Mesenchymal stem cell (in vitro differentiated cells and primary cell): ENCODE measurements around the gene BCL2L11.

ENCODE experiments used
- DNase-seq: peaks from one replicate; pipeline ENCODE4 v3.0.0-alpha.2; 2013
- H2AFZ ChIP-seq: one replicate; pipeline ENCODE4 v1.6.1; 2013; ENCODE audit warnings: low read depth, mild to moderate bottlenecking, control low read depth, inconsistent platforms, low read length, moderate library complexity
- H2AK5ac ChIP-seq: 2 replicates; pipeline ENCODE4 v1.6.1; 2013; ENCODE audit warnings: low read length, moderate library complexity, mild to moderate bottlenecking, inconsistent platforms; ENCODE audit not compliant: severe bottlenecking
- H2BK120ac ChIP-seq: one replicate; pipeline ENCODE4 v1.6.1; 2013; ENCODE audit warnings: low read depth, mild to moderate bottlenecking, inconsistent platforms, low read length, moderate library complexity
- H2BK12ac ChIP-seq, 2 experiments: one replicate each; pipeline ENCODE4 v1.6.1; 2013; ENCODE audit warnings: inconsistent platforms in 2 of 2, low read length in 2 of 2, mild to moderate bottlenecking in 2 of 2, moderate library complexity in 2 of 2, control low read depth in 1 of 2
- H2BK15ac ChIP-seq: one replicate; pipeline ENCODE4 v1.6.1; 2013; ENCODE audit warnings: mild to moderate bottlenecking, low read depth, inconsistent platforms; ENCODE audit not compliant: poor library complexity, severe bottlenecking
- H2BK5ac ChIP-seq: 2 replicates; pipeline ENCODE4 v1.6.1; 2013; ENCODE audit warnings: low read depth, mild to moderate bottlenecking, low read length, control low read depth, inconsistent platforms; ENCODE audit not compliant: poor library complexity, severe bottlenecking
- H3K14ac ChIP-seq, 2 experiments: one replicate each; pipeline ENCODE4 v1.6.1; 2013; ENCODE audit warnings: inconsistent platforms in 2 of 2, low read length in 2 of 2, control low read depth in 1 of 2, mild to moderate bottlenecking in 1 of 2, moderate library complexity in 1 of 2
- H3K18ac ChIP-seq, 2 experiments: one replicate each; pipeline ENCODE4 v1.6.1; 2013; ENCODE audit warnings: inconsistent platforms in 2 of 2, low read length in 2 of 2, control low read depth in 1 of 2, low read depth in 1 of 2, mild to moderate bottlenecking in 1 of 2
- H3K23ac ChIP-seq, 2 experiments: one replicate each; pipeline ENCODE4 v1.6.1; 2013; ENCODE audit warnings: inconsistent platforms in 2 of 2, low read length in 2 of 2, mild to moderate bottlenecking in 2 of 2, moderate library complexity in 2 of 2, control low read depth in 1 of 2
- H3K27ac ChIP-seq: 2 replicates; pipeline ENCODE4 v1.5.1; 2013; ENCODE audit warnings: mild to moderate bottlenecking, moderate library complexity, low read length, control low read depth, inconsistent platforms; ENCODE audit not compliant: poor library complexity, severe bottlenecking
- H3K27me3 ChIP-seq, 2 experiments: 2 replicates each; pipeline versions ENCODE4 v1.6.1 to v1.7.0; 2013; ENCODE audit warnings: low read length in 2 of 2, mild to moderate bottlenecking in 2 of 2, moderate library complexity in 2 of 2, control low read depth in 1 of 2, inconsistent platforms in 1 of 2; ENCODE audit not compliant: control insufficient read depth in 1 of 2, insufficient read depth in 1 of 2
- H3K36me3 ChIP-seq, 2 experiments: 2 replicates each; pipeline versions ENCODE4 v1.6.1 to v1.7.0; 2013; ENCODE audit warnings: low read length in 2 of 2, control low read depth in 1 of 2, inconsistent platforms in 1 of 2, low read depth in 1 of 2, mild to moderate bottlenecking in 1 of 2; ENCODE audit not compliant: insufficient read depth in 2 of 2, control insufficient read depth in 1 of 2
- H3K4ac ChIP-seq, 2 experiments: one replicate each; pipeline ENCODE4 v1.6.1; 2013; ENCODE audit warnings: inconsistent platforms in 2 of 2, low read length in 2 of 2, mild to moderate bottlenecking in 2 of 2, moderate library complexity in 2 of 2, control low read depth in 1 of 2, low read depth in 1 of 2
- H3K4me1 ChIP-seq: 2 replicates; pipeline ENCODE4 v1.6.1; 2013; ENCODE audit warnings: low read depth, low read length, control low read depth; ENCODE audit not compliant: control insufficient read depth, insufficient read depth
- H3K4me2 ChIP-seq: 2 replicates; pipeline ENCODE4 v1.6.1; 2013; ENCODE audit warnings: low read length, mild to moderate bottlenecking, inconsistent platforms; ENCODE audit not compliant: poor library complexity, severe bottlenecking
- H3K4me3 ChIP-seq, 2 experiments: 2 replicates each; pipeline versions ENCODE4 v1.5.1 to v1.7.0; 2013; ENCODE audit warnings: low read length in 2 of 2, mild to moderate bottlenecking in 2 of 2, control low read depth in 1 of 2, low read depth in 1 of 2; ENCODE audit not compliant: insufficient read depth in 1 of 2
- H3K79me1 ChIP-seq: replicated peaks from 2 replicates; pipeline ENCODE4 v1.6.1; 2013; ENCODE audit warnings: mild to moderate bottlenecking, control low read depth, low read length, inconsistent platforms; ENCODE audit not compliant: poor library complexity, severe bottlenecking
- H3K9ac ChIP-seq: 2 replicates; pipeline ENCODE4 v1.7.0; 2013; ENCODE audit warnings: mild to moderate bottlenecking, low read length, moderate library complexity
- H3K9me3 ChIP-seq: 2 replicates; pipeline ENCODE4 v1.7.0; 2013; ENCODE audit warnings: mild to moderate bottlenecking, low read length; ENCODE audit not compliant: control insufficient read depth
- H4K8ac ChIP-seq: one replicate; pipeline ENCODE4 v1.6.1; 2013; ENCODE audit warnings: inconsistent platforms, mild to moderate bottlenecking, low read length, moderate library complexity
- H4K91ac ChIP-seq: one replicate; pipeline ENCODE4 v1.6.1; 2013; ENCODE audit warnings: mild to moderate bottlenecking, low read length, inconsistent platforms
- WGBS: methylation state at CpG from one replicate; pipeline ENCODE4 v1.1.7; 2013; ENCODE audit warnings: mixed read lengths; 5-methylcytosine and 5-hydroxymethylcytosine counted together

BCL2L11 gene

GRCh38 chr2:111178296-111178695 lies 57.6 kb downstream of the BCL2L11 start:
- no peak overlapping the region for H2BK5ac ChIP-seq
- peak overlapping the region; percentile 5 for H3K27ac ChIP-seq
- H3K4me1 ChIP-seq = peaks cover 14% of the 10 kb centered on the region
- H3K27me3 ChIP-seq = peaks cover 6 to 23% of the 10 kb centered on the region in 2 experiments
- H3K23ac ChIP-seq = no peak overlapping the region
- H3K9ac ChIP-seq = no peak overlapping the region
- WGBS = 100% methylated on average over 4 of the region's 4 CpGs
- no peak overlapping the region for H2AFZ ChIP-seq
- no peak overlapping the region for H3K4me2 ChIP-seq
- H2AK5ac ChIP-seq = peak overlapping the region; percentile 33
- H3K9me3 ChIP-seq = no peaks in the 10 kb centered on the region
- no peak overlapping the region for H3K18ac ChIP-seq
- H3K4ac ChIP-seq = no peak overlapping the region
- H3K14ac ChIP-seq = no peak overlapping the region
- no peak overlapping the region for H4K91ac ChIP-seq
- H4K8ac ChIP-seq = no peak overlapping the region
- no peaks in the 10 kb centered on the region for H3K79me1 ChIP-seq
- no peak overlapping the region for H3K4me3 ChIP-seq
- no peak overlapping the region for H2BK15ac ChIP-seq
- H2BK120ac ChIP-seq = no peak overlapping the region
- H3K36me3 ChIP-seq = no peaks in the 10 kb centered on the region
- no peak for DNase-seq
- H2BK12ac ChIP-seq = no peak overlapping the region

- Histone ChIP-seq H2AFZ (no peak overlapping the region), H3K27me3 (peaks cover 7 to 29% of the 10 kb centered on the region in 2 experiments), H3K4ac (no peak overlapping the region), H2AK5ac (no peak overlapping the region), H2BK15ac (no peak overlapping the region), H3K4me2 (no peak overlapping the region), H3K23ac (no peak overlapping the region), H3K9ac (no peak overlapping the region), H3K9me3 (no peaks in the 10 kb centered on the region), H4K91ac (no peak overlapping the region), H3K4me1 (peaks cover 14% of the 10 kb centered on the region), H3K4me3 (no peak overlapping the region), H2BK5ac (no peak overlapping the region), H2BK12ac (no peak overlapping the region), H3K27ac (peak overlapping the region; percentile 5), H2BK120ac (no peak overlapping the region), H4K8ac (no peak overlapping the region), H3K14ac (no peak overlapping the region), H3K36me3 (no peaks in the 10 kb centered on the region), H3K18ac (no peak overlapping the region), H3K79me1 (no peaks in the 10 kb centered on the region)
- peak; percentile 45 for DNase-seq
- WGBS = 68% methylated on average over 4 of the region's 5 CpGs
Observed at GRCh38 chr2:111178730-111179405, 58.2 kb downstream of the BCL2L11 start.

- Histone ChIP-seq H2BK12ac (no peak overlapping the region), H3K4me2 (no peak overlapping the region), H3K36me3 (no peaks in the 10 kb centered on the region), H3K14ac (no peak overlapping the region), H3K9me3 (no peaks in the 10 kb centered on the region), H3K4me1 (peaks cover 11% of the 10 kb centered on the region), H3K79me1 (no peaks in the 10 kb centered on the region), H2BK120ac (no peak overlapping the region), H3K4me3 (no peak overlapping the region), H4K91ac (no peak overlapping the region), H3K9ac (no peak overlapping the region), H2BK5ac (no peak overlapping the region), H2AK5ac (no peak overlapping the region), H2AFZ (no peak overlapping the region), H3K18ac (no peak overlapping the region), H3K4ac (no peak overlapping the region), H2BK15ac (no peak overlapping the region), H4K8ac (no peak overlapping the region), H3K23ac (no peak overlapping the region), H3K27ac (no peak overlapping the region), H3K27me3 (peaks cover 23 to 34% of the 10 kb centered on the region in 2 experiments)
- WGBS = 96% methylated on average over 2 of the region's 2 CpGs
- DNase-seq = no peak
Observed at GRCh38 chr2:111182121-111182520, 61.4 kb downstream of the BCL2L11 start.

- H3K9ac ChIP-seq = no peak overlapping the region
- H3K18ac ChIP-seq = no peak overlapping the region
- H3K9me3 ChIP-seq = no peaks in the 10 kb centered on the region
- H3K79me1 ChIP-seq = no peaks in the 10 kb centered on the region
- H3K4me1 ChIP-seq = peaks cover 11% of the 10 kb centered on the region
- H3K4me3 ChIP-seq = no peak overlapping the region
- no peak overlapping the region for H3K23ac ChIP-seq
- no peak overlapping the region for H3K27ac ChIP-seq
- no peak overlapping the region for H2AFZ ChIP-seq
- H2BK5ac ChIP-seq = no peak overlapping the region
- no peak overlapping the region for H3K4ac ChIP-seq
- H3K36me3 ChIP-seq = no peaks in the 10 kb centered on the region
- 74% methylated on average over 2 of the region's 2 CpGs for WGBS
- no peak overlapping the region for H3K4me2 ChIP-seq
- H2BK15ac ChIP-seq = no peak overlapping the region
- H4K91ac ChIP-seq = no peak overlapping the region
- no peak overlapping the region for H3K14ac ChIP-seq
- no peak overlapping the region for H2AK5ac ChIP-seq
- H4K8ac ChIP-seq = no peak overlapping the region
- H2BK12ac ChIP-seq = no peak overlapping the region
- DNase-seq = no peak
- H3K27me3 ChIP-seq = peaks cover 23 to 34% of the 10 kb centered on the region in 2 experiments
- H2BK120ac ChIP-seq = no peak overlapping the region
Observed at GRCh38 chr2:111182740-111183139, 62.0 kb downstream of the BCL2L11 start.
